Measurements from ENCODE around the gene EPO. TPM values are rescaled to one million over a fixed set of nuclear protein-coding genes. Genes with fewer than 3 reads are reported as not detected.

Gene EPO
- total RNA-seq, 1 donor from 2014 or later, result not detected

DNA sequence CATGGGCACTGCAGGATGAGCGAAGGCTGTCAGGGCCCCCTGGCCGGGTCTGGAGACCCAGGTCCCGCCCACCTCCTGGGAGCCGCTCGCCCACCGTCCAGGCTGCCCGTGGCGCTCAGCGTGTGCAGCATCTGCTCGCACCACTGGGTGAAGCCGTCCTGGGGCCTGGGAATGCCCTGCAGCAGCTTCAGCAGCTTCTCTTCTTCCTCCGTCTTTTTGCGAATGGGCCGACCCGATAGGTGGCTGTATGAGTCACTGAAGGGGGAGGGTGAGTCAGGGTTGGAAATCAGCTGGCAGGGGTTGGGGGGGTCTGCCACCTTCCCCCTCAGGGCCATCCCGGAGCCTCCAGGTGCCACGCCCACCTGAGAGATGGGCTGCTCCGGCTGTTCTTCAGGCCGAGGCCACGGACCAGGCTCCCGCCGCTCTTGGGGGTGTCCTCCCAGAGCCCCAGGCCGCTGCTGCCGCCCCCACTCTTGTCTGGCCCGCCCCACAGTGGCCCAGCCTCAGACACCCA is 38.0 kb upstream of the EPO start:
- ATAC-seq (no peak), DNase-seq (no peak)
- intact Hi-C loops (cut with micrococcal nuclease), result no loop called here

DNA sequence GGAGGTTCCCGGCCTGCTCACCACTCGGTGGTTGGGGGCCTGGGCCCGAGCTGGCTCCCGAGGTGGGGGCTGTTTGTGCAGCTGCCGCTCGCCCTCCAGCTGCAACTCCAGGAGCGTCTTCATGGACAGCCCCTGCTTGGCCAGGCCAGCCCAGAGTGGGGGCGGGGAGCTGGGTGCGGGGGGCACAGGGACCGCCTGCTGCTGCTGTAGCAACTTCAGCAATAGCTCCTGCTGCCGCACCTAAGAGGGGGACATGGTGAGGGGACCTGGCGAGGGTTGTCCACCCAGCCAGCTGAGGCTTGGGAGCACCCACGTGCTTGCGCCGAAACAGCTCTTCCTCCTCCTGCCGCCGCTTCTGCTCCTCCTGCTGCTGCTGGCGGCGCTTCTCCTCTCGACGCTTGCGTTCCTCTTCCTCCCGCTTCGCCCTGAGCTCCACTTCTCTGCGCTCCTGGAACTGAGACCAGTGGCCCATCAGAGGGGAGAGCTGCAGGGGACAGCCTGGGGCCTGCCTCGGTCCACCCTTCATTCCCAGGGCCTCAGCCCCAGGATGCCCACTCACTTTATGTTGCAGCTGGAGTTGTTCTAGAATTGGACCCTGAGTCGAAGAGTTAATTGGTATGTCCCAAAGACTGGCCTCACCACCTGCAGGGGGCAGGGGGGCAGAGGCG is 37.1 kb upstream of the EPO start:
- ATAC-seq, result no peak
- intact Hi-C loops (cut with micrococcal nuclease), result no loop called here
- DNase-seq, result no peak

DNA sequence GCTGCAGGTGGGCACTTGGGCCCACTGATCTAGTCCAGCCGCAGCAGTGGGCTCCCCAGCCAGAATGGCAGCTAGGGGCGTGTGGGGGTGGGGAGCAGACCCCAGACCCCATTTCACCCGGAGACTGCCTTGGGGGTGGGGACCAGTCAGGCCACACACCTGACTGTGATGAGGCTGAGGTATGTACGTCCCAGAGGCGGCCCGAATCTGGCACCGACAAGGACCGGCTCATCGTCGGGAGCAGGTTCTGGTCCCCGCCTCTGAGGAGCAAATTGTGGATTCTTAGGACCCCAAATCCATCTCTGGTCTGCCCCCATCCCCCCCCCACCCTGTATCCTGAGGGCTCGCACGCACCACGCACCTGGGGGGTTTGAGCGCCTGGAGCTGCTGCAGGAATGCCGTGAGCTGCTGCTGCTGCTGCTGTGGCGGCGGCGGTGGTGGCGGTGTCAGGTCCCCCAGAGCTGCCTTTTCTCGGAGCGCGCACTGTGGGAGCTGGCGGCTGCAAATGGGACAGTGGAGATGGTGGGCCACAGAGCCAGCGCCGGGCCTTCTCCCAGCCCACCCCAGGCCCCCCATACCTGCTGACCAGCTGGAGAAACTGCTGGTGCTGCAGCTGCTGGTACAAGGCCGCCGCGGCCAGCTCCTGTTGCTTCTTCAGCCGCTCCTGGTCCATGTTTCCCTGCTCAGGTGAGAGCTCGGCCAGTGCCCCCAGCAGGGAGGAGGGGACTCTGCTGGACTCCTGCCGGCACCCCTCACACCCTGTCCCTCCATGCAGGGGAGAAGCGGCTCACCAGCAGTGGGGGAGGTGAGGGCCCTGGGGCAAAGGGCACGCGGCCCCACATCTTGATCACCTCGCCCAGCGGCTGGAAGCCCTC is 36.4 kb upstream of the EPO start:
- DNase-seq, result no peak
- intact Hi-C loops (cut with micrococcal nuclease), result no loop called here
- ATAC-seq, result no peak

DNA sequence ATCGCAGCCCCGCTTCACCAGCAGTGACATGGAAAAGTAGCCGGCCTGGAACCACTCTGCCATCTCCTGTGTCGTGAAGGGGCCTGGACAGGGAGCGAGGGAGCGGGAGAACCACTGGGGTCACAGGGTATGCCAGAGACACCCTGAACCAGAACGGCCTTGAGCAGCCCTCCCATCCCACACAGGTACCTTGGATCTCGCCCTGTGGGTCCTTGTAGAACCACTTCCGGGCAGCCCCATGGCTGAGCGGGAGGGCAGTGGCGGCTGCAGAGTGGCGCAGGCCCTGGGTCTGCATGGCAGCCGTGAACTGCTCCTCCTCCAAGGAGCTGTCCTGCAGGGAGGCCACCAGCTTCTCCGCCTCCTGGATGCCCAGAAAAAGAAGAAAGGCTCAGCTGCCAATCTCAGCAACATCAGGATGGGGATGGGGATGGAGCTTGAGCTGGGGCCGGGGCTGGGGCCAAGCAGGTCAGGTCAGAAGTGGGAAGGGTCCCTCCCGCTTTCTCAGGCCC is 35.7 kb upstream of the EPO start:
- peak; percentile 20 for DNase-seq

DNA sequence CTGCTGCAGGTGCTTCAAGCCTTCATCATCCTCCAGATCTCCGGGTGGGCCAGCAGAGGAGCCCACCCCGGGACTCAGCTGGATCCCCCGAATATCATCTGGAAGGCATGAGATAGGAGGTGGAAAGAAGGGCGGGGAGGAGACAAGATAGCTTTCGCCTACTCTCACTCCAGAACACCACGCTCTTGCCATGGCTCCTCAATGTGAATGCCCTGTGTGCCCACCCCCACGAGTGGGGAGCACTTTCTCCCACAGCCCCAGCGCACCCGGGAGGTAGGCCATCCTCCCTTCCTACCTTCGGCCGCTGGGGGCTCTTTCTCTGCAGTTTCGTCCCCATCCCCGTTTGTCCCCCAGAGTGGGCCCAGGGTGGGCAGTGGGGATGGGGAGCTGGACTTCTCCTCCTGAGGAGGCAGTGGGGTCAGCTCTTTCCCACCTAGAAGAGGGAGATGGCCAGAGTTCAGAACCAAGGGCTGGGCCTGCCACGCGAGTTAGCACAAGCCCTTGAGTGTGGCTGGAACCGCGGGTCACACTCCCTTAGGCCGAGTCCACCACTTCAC is 35.1 kb upstream of the EPO start:
- no peak for DNase-seq
- intact Hi-C loops (cut with micrococcal nuclease), result no loop called here

More for the DNA sequence above, 35.7 kb upstream of the EPO start:
- ATAC-seq, result no peak
- intact Hi-C loops (cut with micrococcal nuclease), result no loop called here

DNA sequence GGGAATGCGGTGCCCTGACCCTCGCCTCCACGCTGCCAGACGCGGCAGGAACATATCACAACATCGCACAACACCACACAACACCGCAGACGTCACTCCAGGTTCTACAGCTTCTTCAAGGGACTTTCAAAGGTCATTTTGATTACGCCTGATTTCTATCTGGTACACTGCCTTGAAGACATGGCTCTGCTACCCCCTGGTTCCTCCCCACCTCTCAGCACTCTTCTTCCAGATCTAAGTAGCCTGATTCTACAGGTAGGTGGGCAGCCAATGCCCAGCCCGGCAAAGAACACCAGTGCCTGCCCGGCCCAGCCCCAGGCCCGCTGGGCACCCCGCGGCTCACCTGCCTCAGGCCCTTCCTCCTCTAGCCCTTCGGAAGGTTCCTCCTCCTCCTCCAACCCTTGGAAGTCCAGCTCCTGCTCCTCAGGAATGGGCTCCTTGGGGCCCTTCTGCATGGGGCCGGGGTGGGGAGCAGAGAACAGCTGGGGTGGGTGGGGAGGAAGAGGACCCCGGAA is 34.6 kb upstream of the EPO start:
- intact Hi-C loops (cut with micrococcal nuclease), result no loop called here
- DNase-seq (peak; percentile 24), ATAC-seq (no peak)

More for the DNA sequence above, 35.1 kb upstream of the EPO start:
- no peak for ATAC-seq

DNA sequence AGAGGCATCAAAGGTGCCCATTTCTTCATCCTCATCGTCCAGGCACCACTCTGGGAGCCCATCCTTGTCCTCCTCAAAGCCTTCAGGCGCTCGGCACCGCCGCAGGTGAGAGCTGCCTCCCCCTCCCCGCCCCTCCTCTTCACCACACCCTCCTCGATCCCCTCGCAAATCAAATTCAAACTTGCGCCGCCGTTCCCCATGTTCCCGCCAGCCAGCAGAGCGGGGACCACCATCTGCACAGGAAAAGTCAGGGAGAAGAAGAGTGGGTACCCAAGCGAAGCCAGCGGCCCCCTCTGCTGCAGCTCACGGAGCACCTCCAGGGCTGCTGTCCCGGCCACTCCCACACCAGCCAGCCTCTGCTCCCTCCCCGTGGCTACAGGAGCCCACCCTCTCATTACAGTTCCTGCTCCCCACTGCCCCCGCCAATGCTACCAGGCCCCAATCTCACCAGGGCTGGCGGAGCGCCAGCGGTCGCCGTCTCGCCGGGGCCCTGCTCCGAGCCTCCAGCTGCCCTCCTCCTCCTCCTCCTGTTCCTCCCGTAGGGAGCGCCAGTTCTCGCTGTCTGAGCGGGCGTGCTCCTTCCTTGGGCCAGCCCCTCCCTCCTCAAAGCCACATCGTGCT is 34.0 kb upstream of the EPO start:
- intact Hi-C loops (cut with micrococcal nuclease), result no loop called here
- ATAC-seq (no peak), DNase-seq (peak; percentile 39)

DNA sequence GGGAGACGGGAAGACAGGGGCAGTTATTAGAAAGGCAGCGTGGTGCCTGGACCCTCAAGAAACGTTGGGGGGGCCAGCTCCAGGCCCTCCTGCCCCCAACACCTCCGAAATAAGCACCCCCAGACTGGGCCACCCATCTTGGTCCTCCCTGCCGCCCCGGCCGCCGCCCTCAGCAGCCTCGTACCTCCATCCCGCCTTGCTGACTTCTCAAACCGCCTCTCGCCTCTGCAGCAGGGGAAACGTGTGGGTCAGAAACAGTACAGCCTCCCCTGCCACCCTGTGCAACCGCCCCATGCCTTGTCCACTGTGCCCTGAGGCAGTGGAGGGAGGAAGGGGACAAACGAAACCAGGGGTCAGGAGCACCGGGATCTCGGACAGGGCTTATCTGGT is 33.5 kb upstream of the EPO start:
- DNase-seq (no peak), ATAC-seq (no peak)
- intact Hi-C loops (cut with micrococcal nuclease), result no loop called here

DNA sequence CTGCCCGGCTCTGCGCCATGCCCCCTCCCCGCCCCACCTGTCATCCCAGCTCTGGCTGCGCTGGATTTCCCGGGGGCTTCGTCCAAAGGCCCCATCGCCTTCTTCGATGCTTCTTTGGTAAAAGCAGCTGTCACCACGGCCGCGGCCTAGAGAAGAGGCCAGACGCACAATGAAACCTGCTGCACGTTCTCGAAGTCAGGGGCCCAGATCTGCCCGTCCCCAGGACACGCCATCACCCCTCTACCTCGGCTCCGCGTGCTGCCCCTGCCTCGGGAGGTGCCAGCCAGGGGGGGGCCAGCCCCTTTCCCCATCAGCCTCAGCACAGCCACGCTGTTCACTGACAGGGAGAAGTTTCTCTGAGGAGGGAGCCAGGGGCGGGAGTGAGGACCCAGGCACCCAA is 33.0 kb upstream of the EPO start:
- DNase-seq, result peak; percentile 23
- no peak for ATAC-seq
- intact Hi-C loops (cut with micrococcal nuclease), result no loop called here

DNA sequence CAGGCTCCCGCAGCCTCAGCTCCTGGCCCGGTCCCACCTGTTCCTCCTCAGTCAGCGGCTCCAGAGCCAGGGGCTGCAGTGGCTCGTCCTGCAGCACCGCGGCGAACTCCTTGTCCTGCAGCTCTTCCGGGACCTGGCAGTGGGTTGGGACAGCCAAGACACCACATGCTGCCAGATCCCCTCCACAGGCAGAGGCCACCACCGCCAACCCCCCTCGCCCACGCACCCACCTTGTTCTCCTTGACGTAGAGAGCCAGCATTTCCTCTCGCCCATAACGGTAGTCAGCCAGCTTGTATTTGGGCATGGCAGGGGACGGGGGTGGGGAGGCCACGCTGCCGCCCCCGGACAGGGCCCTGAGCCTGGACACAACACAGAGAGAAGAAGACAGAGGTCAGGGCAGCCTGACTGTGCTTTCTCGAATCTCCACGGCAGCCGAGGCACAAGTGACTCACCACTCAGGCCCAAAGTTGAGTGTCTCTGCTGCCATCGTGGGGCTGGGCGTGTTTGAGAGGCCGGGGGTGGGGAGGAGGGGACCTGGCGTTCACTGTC is 32.4 kb upstream of the EPO start:
- DNase-seq, result peak; percentile 22
- intact Hi-C loops (cut with micrococcal nuclease), result no loop called here

DNA sequence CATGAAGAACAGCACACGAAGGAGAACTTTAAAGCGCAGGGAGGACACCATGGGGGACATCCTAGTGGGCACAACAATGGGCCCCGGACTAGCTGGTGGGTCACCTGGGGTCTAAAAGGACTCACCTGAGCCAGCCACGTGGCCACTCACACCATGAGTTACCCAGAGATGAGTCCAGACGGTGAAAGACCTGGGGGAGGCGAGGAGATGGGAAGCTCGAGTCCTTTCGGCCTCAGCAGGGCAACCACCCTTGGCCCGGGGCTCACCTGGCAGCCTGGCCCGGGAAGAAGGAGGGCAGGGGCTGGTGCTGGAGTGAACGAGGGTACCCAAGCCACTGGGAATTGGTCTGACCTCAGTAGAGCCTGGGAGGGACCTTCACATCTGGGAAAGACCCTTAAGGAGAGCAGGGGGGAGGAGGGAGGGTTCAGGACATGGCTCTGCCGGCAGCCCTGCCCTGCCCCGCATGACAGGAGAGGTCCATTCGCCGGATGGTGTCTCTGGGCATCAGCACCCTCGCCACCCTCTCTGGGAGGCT is 31.9 kb upstream of the EPO start:
- intact Hi-C loops (cut with micrococcal nuclease), result no loop called here
- no peak for ATAC-seq
- DNase-seq, result peak; percentile 24

More for the DNA sequence above, 32.4 kb upstream of the EPO start:
- no peak for ATAC-seq

DNA sequence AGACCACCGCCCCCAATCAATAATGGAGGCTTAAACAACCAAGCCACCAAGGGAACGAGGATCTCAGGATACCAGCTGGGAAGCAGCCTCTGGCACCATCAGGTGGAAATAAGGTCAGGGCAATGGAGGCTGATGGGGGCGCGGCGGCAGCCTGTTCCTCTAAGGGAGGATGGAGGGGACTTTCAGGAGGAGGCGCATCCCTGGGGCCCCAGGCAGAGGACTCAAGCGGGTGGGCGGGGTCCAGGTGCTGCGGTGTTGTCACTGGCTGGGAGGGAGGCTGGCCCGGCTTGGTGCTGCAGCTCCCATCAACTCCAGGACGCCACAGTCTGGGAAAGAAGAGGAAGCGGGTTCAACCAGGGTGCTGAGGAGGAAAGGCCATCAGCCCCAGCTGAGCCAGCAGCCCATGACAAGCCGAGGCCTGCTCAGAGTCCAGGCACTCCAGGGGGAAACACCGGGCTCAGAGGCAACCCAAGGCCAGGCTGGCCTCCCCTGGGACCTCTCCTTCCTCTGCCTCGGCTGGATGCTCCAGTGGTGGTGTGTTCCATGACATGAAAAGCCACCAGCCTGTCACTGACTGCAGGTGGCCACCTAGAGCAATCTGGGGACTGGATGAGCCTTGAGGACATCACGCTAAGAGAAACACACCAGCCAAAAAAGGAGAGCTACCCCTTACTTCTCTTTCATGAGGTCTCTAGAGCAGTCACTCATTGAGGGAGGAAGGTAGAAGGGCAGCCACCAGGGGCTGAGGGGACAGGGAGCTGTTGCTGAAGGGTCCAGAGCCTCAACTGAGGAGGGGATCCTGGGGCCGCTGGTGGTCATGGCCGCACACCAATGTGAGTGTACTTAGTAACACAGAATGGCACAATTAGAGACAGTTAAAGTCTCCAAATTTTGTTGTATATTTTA is 30.8 kb upstream of the EPO start:
- intact Hi-C loops (cut with micrococcal nuclease), result no loop called here
- ATAC-seq (no peak), DNase-seq (peak; percentile 31)

DNA sequence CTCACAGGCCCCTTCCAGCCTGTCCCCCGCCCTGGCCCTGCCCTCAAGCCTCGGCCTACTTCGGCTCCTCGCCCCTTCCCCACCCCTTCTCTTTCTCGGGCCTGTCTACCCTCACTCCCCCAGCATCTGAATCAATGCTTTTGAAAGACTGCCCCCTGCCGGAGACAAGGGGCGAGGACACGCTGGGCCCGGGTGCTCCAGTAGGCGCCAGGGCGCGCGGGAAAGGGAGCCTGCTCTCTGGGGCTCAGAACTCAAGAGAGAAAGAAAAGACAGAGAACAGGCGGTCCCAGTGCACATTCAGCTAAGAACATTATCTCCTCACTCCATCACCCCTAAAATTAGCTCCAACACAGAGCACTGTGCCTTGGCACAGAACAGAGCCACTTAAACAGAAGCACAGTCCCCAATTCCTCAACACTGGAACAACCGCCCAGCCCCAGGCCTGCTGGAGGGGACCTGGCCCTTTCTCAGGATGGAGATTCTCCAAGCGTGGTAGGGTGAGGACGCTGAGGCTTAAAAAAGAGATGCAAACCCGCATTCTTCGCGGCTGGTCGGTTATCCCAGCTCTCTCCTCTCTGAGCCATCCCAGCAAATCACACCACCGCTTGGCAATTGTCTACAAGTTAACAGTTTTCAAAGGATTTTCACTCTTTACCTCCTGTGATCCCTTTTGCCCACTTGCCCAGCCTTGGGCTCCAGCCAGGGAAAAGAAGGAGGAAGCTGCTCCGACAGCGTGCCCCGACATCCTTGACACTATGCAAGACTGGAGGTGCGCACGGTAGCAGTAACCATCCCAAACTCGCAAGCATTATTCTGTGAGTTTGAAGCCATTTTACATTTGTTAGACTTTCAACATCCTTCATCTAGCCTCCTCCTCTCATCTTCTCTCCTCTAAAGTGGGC is 28.3 kb upstream of the EPO start:
- intact Hi-C loops (cut with micrococcal nuclease), result no loop called here
- peak; percentile 82 for ATAC-seq
- peak; percentile 89 for DNase-seq

DNA sequence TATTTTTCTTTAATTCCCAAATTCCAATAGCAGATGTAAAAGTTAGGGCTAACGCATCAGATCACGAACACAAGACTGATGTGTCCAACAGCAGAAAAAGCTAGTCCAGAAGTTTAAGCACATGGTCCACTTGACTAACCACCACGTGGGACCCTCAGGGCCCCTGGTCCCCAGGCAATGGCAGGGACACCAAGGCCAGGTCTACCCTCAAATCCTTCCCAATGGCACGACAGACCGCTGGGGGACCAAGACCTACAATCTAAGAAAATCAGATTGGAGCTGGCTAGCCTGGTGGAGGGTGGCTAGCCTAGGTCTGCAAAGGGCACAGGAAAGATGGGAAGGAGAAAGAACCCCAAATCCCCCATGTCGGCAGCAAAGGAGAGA is 27.7 kb upstream of the EPO start:
- intact Hi-C loops (cut with micrococcal nuclease), result no loop called here
- DNase-seq (peak; percentile 18), ATAC-seq (no peak)

DNA sequence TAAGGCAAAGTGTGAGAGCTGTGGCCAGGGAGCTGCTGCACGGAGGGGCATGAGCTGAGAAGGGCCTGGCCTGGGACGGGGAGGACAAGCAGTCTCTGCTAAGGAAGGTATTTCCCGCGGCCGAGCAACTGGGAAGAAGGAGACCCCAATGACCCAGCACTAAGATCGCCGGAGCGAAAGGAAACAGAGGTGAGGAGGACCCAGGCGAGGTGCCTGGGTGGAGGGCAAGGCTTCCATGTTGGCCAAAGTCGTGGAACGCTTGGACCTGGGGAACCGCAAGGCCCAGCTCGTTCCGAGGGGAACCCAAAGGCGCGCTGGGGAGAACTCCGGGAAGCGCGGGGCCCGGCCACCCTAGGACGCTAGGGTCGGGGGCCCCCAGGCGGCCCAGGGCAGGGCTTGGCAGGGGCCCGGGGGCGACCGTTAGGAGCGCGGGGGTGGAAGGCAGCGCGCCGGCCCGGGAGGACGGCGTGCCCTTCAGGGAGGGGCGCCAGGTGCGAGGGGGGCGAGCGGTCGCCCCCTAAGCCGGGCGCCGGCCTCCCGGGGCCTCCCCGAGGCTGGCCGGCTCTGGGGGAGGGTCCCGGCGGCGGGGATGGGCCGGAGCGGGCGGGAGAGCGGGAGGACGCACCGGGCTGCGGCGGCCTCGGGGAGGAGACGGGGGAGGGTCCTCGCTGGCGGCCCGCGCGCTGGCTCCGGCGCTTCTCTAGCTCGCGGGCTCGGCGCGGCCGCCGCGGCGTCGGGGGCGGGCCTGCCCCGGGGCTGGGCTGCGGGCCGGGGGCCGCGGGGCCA is 26.8 kb upstream of the EPO start:
- intact Hi-C loops (cut with micrococcal nuclease), result no loop called here
- peak; percentile 41 for DNase-seq
- ATAC-seq, result peak; percentile 2

DNA sequence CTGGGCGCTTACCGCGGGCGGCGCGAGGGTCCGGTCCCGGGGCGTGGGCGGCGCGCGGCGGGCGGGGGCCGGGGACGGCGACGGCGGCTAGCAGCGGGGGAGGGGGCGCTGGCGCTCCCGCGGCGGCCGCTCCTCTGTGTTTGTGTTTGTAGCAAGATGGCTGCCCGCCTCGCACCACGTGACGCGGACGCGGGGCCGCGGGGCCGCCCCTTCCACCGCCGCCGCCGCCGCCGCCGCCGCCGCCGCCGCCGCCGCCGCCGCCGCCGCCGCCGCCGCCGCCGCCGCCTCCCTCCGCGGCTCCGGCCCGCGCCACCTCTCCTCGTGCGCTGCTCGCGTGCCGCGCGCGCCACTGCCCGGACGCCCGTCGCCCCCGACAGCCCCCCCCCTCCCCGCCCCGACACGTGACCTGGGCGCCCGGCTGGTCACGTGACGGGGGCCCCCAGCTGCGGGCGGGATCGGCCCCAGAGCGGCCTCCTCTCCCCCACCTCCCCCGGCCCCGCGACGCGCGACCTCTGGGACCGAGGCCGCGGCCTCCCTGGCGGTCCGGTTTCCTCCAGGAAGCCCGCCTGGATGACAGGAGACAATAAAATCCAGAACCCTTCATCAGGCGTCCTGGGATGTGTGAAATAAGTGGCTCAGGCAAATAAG is 26.0 kb upstream of the EPO start, which contains the start of gene GIGYF1:
Gene GIGYF1, minus strand, starts transcription at position 153 of the 648 bp plus-strand sequence. CDS start 6,012 bp downstream, outside the sequence.
- ATAC-seq, result peak; percentile 42
- intact Hi-C loops (cut with micrococcal nuclease), result no loop called here
- DNase-seq, result peak; percentile 89
